Measurements from ENCODE around the gene OGFRL1. TPM values are rescaled to one million over a fixed set of nuclear protein-coding genes. Genes with fewer than 3 reads are reported as not detected.

OGFRL1 gene
- total and polyA plus RNA-seq, 2 of the 13 experiments (the other 11 are each of a cell fraction or from before 2014, with no cell fraction given), result 0.26 to 0.80 TPM

- Histone ChIP-seq H3K36me3 (replicated peaks in 1 of 2; ENCODE audit: control insufficient read depth in 1 of 2, insufficient read depth in 2 of 2, low read length in 2 of 2) (no peaks in the 10 kb centered on the region), H3K79me2 (ENCODE audit: insufficient read depth, low read length) (no peaks in the 10 kb centered on the region), H3K27ac (ENCODE audit: extremely low read length, insufficient read depth, low read length) (no peak overlapping the region), H3K9me3 (ENCODE audit: low read length) (no peaks in the 10 kb centered on the region), H3K9ac (ENCODE audit: insufficient read depth, low read depth, low read length) (no peak overlapping the region), H3K4me3 (replicated peaks in 1 of 3; ENCODE audit: insufficient read depth in 1 of 3, low read depth in 2 of 3, low read length in 3 of 3) (no peak overlapping the region), H3K4me1 (ENCODE audit: insufficient read depth, low read length) (peaks cover 12% of the 10 kb centered on the region), H3K4me2 (ENCODE audit: low read depth, low read length) (no peak overlapping the region), H3K27me3 (ENCODE audit: control insufficient read depth in 1 of 2, insufficient read depth in 2 of 2, low read length in 2 of 2) (peaks cover 0 to 11% of the 10 kb centered on the region in 2 experiments; a peak in 2 of 5 replicates), H4K20me1 (ENCODE audit: insufficient read depth, low read length) (no peaks in the 10 kb centered on the region), H2AFZ (ENCODE audit: low read length) (no peak overlapping the region)
- ChIA-PET POLR2A (no interaction called here), CTCF (ENCODE audit: low intra/inter-chr PET ratio, low total read pairs) (no interaction called here)
- intact Hi-C loops (cut with micrococcal nuclease; ENCODE audit: unreplicated experiment) (no loop called here), in situ Hi-C loops (cut with HindIII; ENCODE audit: extremely low pct_ligation_motif_present, low pct_unique_long_range_greater_than_20kb) (no loop called here)
- DNase-seq (ENCODE audit: low spot score) (no peak), FAIRE-seq (no peak), ATAC-seq (no peak)
- no peak for TF ChIP-seq MXI1 (IDR thresholded peaks at IDR 0.05; ENCODE audit: borderline replicate concordance, low read depth, low read length)
- TF ChIP-seq SRSF9 (IDR thresholded peaks at IDR 0.05; ENCODE audit: borderline replicate concordance, insufficient read depth, low read depth, low read length, poor library complexity, severe bottlenecking), result no peak
- no peak for TF ChIP-seq ZNF556 (CRISPR knock-in tag; IDR thresholded peaks at IDR 0.05; ENCODE audit: borderline replicate concordance)
- TF ChIP-seq CHD4 (IDR thresholded peaks at IDR 0.05; ENCODE audit: borderline replicate concordance, low read length), result no peak
- no peak for TF ChIP-seq ZNF432 (CRISPR knock-in tag; IDR thresholded peaks at IDR 0.05; ENCODE audit: borderline replicate concordance)
- TF ChIP-seq ZBTB33 (CRISPR knock-in tag; IDR thresholded peaks at IDR 0.05), result no peak
- no peak for TF ChIP-seq ESRRA (CRISPR knock-in tag; IDR thresholded peaks at IDR 0.05; ENCODE audit: low read depth)
- TF ChIP-seq HNF4G (IDR thresholded peaks at IDR 0.05; ENCODE audit: borderline replicate concordance, low read depth, low read length), result no peak
- no peak for TF ChIP-seq HNF4G (CRISPR knock-in tag; IDR thresholded peaks at IDR 0.05; ENCODE audit: borderline replicate concordance, low read depth)
- BruUV-seq (replicated peaks), result no TSS peak
These were observed 3.8 kb upstream of the OGFRL1 start for GRCh38 chr6:71284785-71285184.

All from HepG2 (cell line).